ENCODE results near the gene C1QTNF5.

The C1QTNF5 gene

GRCh38 chr11:119316016-119316728 is 24.5 kb downstream of the C1QTNF5 start:
- no peak for DNase-seq

GRCh38 chr11:119315131-119316015 is 25.3 kb downstream of the C1QTNF5 start:
- DNase-seq: no peak

GRCh38 chr11:119314726-119315125 is 26.0 kb downstream of the C1QTNF5 start:
- no peak for DNase-seq

- DNase-seq: no peak
These were observed 30.0 kb downstream of the C1QTNF5 start for GRCh38 chr11:119310682-119311052.

GRCh38 chr11:119309953-119310681 is 30.6 kb downstream of the C1QTNF5 start:
- no peak for DNase-seq

GRCh38 chr11:119309411-119309810 is 31.3 kb downstream of the C1QTNF5 start:
- no peak for DNase-seq

GRCh38 chr11:119307974-119308373 is 32.7 kb downstream of the C1QTNF5 start:
- no peak for DNase-seq

GRCh38 chr11:119307219-119307618 is 33.5 kb downstream of the C1QTNF5 start:
- no peak for DNase-seq

- DNase-seq: no peak
These were observed 34.3 kb downstream of the C1QTNF5 start for GRCh38 chr11:119306373-119306890.

- DNase-seq: no peak
These were observed 34.9 kb downstream of the C1QTNF5 start for GRCh38 chr11:119305556-119306372.

- DNase-seq: no peak
These were observed 37.4 kb downstream of the C1QTNF5 start for GRCh38 chr11:119303227-119303718.

GRCh38 chr11:119300198-119300964 is 40.3 kb downstream of the C1QTNF5 start:
- DNase-seq: no peak

- DNase-seq: no peak
These were observed 41.3 kb downstream of the C1QTNF5 start for GRCh38 chr11:119299416-119299815.

- no peak for DNase-seq
These were observed 42.0 kb downstream of the C1QTNF5 start for GRCh38 chr11:119298726-119299125.

- DNase-seq: no peak
These were observed 42.7 kb downstream of the C1QTNF5 start for GRCh38 chr11:119297938-119298337.

- no peak for DNase-seq
These were observed 45.5 kb downstream of the C1QTNF5 start for GRCh38 chr11:119295178-119295577.

- no peak for DNase-seq
These were observed 47.2 kb downstream of the C1QTNF5 start for GRCh38 chr11:119293461-119293860.

- no peak for DNase-seq
These were observed 49.7 kb downstream of the C1QTNF5 start for GRCh38 chr11:119290894-119291497.
